ENCODE measurements around the gene LUC7L3. TPM values are rescaled to one million over a fixed set of nuclear protein-coding genes. Genes with fewer than 3 reads are reported as not detected.

Gene LUC7L3
- total and polyA plus RNA-seq, 4 experiments from 2014 or later, result 21.9 to 291 (median 167) TPM

GRCh38 chr17:50728112-50728429 lies 8.7 kb downstream of the LUC7L3 start:
- no peak overlapping the region for H3K4me3 ChIP-seq (ENCODE audit: low read length in 2 of 2)
- peak overlapping the region in 5 of 8 donors; percentile 14 to 67 (median 33) for H3K4me3 Mint-ChIP-seq
- no peak overlapping the region for H3K27ac ChIP-seq (ENCODE audit: low read depth, low read length)
- H3K9me3 ChIP-seq (ENCODE audit: control insufficient read depth in 1 of 2, low read length in 2 of 2), result no peaks in the 10 kb centered on the region
- no peaks in the 10 kb centered on the region for H3K9me3 Mint-ChIP-seq
- H3K4me1 ChIP-seq (ENCODE audit: insufficient read depth, low read length), result peaks cover 98% of the 10 kb centered on the region
- DNase-seq, result no peak
- no peak overlapping the region for H3K27ac Mint-ChIP-seq
- POLR2A ChIA-PET (ENCODE audit: partially characterized antibody), result interaction anchor here (0.7 kb wide), 1 partner anchor 9 kb away, joined by 3 read pairs; the partner anchor contains the start of gene LUC7L3
- H3K27me3 ChIP-seq (ENCODE audit: insufficient read depth, low read length), result no peaks in the 10 kb centered on the region
- intact Hi-C loops (cut with micrococcal nuclease), result no loop called here
- CTCF ChIA-PET (ENCODE audit: partially characterized antibody), result interaction anchor here (0.8 kb wide), 1 partner anchor 22 kb away, joined by 3 read pairs; no protein-coding TSS in a partner anchor
- H3K4me1 Mint-ChIP-seq, result peaks cover 40 to 80% (median 57%) of the 10 kb centered on the region in 4 donors
- no peaks in the 10 kb centered on the region for H3K27me3 Mint-ChIP-seq
- peaks cover 8 to 11% of the 10 kb centered on the region in 2 donors for H3K36me3 Mint-ChIP-seq
- H3K36me3 ChIP-seq (ENCODE audit: insufficient read depth, low read length), result no peaks in the 10 kb centered on the region

GRCh38 chr17:50728881-50729765 lies 9.7 kb downstream of the LUC7L3 start:
- Mint-ChIP-seq H3K27me3 (no peaks in the 10 kb centered on the region), H3K4me1 (peaks cover 39 to 69% (median 53%) of the 10 kb centered on the region in 4 donors), H3K36me3 (peaks cover 8 to 11% of the 10 kb centered on the region in 2 donors), H3K4me3 (peak overlapping the region in 4 of 8 donors; percentile 29 to 47 (median 42)), H3K27ac (peak overlapping the region in 2 of 7 donors; percentile 30 to 57), H3K9me3 (no peaks in the 10 kb centered on the region)
- no peak overlapping the region for H3K27ac ChIP-seq (ENCODE audit: low read depth, low read length)
- no peaks in the 10 kb centered on the region for H3K36me3 ChIP-seq (ENCODE audit: insufficient read depth, low read length)
- CTCF ChIA-PET (ENCODE audit: partially characterized antibody), result no interaction called here
- intact Hi-C loops (cut with micrococcal nuclease), result no loop called here
- H3K4me1 ChIP-seq (ENCODE audit: insufficient read depth, low read length), result peaks cover 92% of the 10 kb centered on the region
- no peak for DNase-seq
- H3K9me3 ChIP-seq (ENCODE audit: control insufficient read depth in 1 of 2, low read length in 2 of 2), result no peaks in the 10 kb centered on the region
- POLR2A ChIA-PET (ENCODE audit: partially characterized antibody), result interaction anchor here (0.5 kb wide), 1 partner anchor 466 kb away, joined by 4 read pairs; no protein-coding TSS in a partner anchor
- H3K27me3 ChIP-seq (ENCODE audit: insufficient read depth, low read length), result no peaks in the 10 kb centered on the region
- H3K4me3 ChIP-seq (ENCODE audit: low read length in 2 of 2), result no peak overlapping the region

GRCh38 chr17:50731575-50732460 lies 12.4 kb downstream of the LUC7L3 start:
- no peak overlapping the region for H3K27ac ChIP-seq (ENCODE audit: low read depth, low read length)
- H3K4me1 Mint-ChIP-seq, result peaks cover 42 to 71% (median 58%) of the 10 kb centered on the region in 4 donors
- POLR2A ChIA-PET (ENCODE audit: partially characterized antibody), result interaction anchor here (1.1 kb wide), 1 partner anchor 13 kb away, joined by 3 read pairs; the partner anchor contains the start of gene LUC7L3
- intact Hi-C loops (cut with micrococcal nuclease), result no loop called here
- no peaks in the 10 kb centered on the region for H3K9me3 ChIP-seq (ENCODE audit: control insufficient read depth in 1 of 2, low read length in 2 of 2)
- CTCF ChIA-PET (ENCODE audit: partially characterized antibody), result no interaction called here
- no peak overlapping the region for H3K4me3 ChIP-seq (ENCODE audit: low read length in 2 of 2)
- peak overlapping the region; percentile 19 to 89 (median 44) for H3K27ac Mint-ChIP-seq
- no peaks in the 10 kb centered on the region for H3K36me3 ChIP-seq (ENCODE audit: insufficient read depth, low read length)
- no peaks in the 10 kb centered on the region for H3K9me3 Mint-ChIP-seq
- peaks cover 8 to 22% of the 10 kb centered on the region in 2 donors for H3K36me3 Mint-ChIP-seq
- no peaks in the 10 kb centered on the region for H3K27me3 ChIP-seq (ENCODE audit: insufficient read depth, low read length)
- H3K4me1 ChIP-seq (ENCODE audit: insufficient read depth, low read length), result peaks cover 88% of the 10 kb centered on the region
- DNase-seq, result no peak
- no peaks in the 10 kb centered on the region for H3K27me3 Mint-ChIP-seq
- H3K4me3 Mint-ChIP-seq, result peak overlapping the region; percentile 6 to 59 (median 30)

DNA sequence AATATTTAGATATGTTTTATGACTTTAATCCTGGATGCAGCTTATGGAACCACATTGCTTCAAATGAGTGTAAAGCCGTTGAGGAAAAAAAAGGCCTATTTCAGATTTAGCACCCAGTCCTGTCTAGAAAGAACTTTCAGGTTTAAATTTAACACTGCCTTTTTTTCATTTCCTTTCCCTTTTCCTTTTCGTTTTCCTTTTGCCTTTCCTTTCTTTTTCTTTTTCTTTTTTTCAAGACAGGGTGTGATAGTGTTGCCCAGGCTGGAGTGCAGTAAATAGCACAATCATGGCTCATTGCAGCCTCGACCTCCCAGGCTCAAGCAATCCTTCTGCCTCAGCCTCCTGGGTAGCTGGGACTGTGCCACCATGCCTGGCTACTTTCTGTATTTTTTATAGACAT lies 15.9 kb downstream of the LUC7L3 start:
- ChIA-PET POLR2A (ENCODE audit: partially characterized antibody) (no interaction called here), CTCF (ENCODE audit: partially characterized antibody) (no interaction called here)
- Histone ChIP-seq H3K4me1 (ENCODE audit: insufficient read depth, low read length) (peaks cover 61% of the 10 kb centered on the region), H3K27ac (ENCODE audit: low read depth, low read length) (no peak overlapping the region), H3K36me3 (ENCODE audit: insufficient read depth, low read length) (peaks cover 26% of the 10 kb centered on the region), H3K27me3 (ENCODE audit: insufficient read depth, low read length) (no peaks in the 10 kb centered on the region), H3K4me3 (ENCODE audit: low read length in 2 of 2) (no peak overlapping the region), H3K9me3 (ENCODE audit: control insufficient read depth in 1 of 2, low read length in 2 of 2) (no peaks in the 10 kb centered on the region)
- peaks cover 28 to 45% of the 10 kb centered on the region in 2 donors for H3K36me3 Mint-ChIP-seq
- DNase-seq, result no peak
- H3K27ac Mint-ChIP-seq, result peak overlapping the region in 4 of 7 donors; percentile 50 to 84 (median 66)
- H3K4me3 Mint-ChIP-seq, result peak overlapping the region in 1 of 8 donors; percentile 61
- peaks cover 33 to 61% (median 41%) of the 10 kb centered on the region in 4 donors for H3K4me1 Mint-ChIP-seq
- intact Hi-C loops (cut with micrococcal nuclease), result no loop called here
- no peaks in the 10 kb centered on the region for H3K27me3 Mint-ChIP-seq
- H3K9me3 Mint-ChIP-seq, result no peaks in the 10 kb centered on the region

DNA sequence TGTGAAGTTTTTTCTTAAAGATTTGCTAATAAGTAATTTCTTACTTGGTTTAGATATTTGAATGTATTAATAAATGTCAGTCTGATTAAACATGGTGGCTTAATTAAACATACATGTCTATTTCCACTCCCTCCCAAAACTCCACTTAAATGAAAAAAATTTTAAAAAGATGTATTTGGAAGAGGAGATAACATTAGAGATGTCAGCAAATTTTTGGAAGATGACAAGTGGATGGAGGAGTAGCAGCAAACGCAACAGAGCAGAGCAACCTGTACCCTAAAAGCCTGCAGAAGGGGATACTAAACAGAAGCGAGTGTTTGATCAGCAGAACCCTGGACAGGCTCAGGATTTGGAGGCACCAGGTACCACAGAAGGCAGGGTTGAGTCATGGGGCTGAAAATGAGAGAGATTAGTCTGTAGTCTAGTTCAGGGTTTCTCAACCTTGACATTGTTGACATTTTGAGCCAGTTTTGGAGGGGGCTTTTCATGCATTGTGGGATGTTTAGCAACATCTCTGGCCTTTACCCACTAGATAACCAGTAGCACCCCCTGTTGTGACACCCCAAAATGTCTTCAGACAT lies 17.8 kb downstream of the LUC7L3 start:
- Mint-ChIP-seq H3K27ac (peak overlapping the region in 2 of 7 donors; percentile 38 to 41), H3K27me3 (no peaks in the 10 kb centered on the region), H3K4me3 (no peak overlapping the region), H3K36me3 (peaks cover 43 to 60% of the 10 kb centered on the region in 2 donors), H3K9me3 (no peaks in the 10 kb centered on the region), H3K4me1 (peaks cover 21 to 48% (median 26%) of the 10 kb centered on the region in 4 donors)
- DNase-seq, result no peak
- ChIA-PET POLR2A (ENCODE audit: partially characterized antibody) (no interaction called here), CTCF (ENCODE audit: partially characterized antibody) (no interaction called here)
- intact Hi-C loops (cut with micrococcal nuclease), result no loop called here
- Histone ChIP-seq H3K4me1 (ENCODE audit: insufficient read depth, low read length) (peaks cover 41% of the 10 kb centered on the region), H3K27me3 (ENCODE audit: insufficient read depth, low read length) (no peaks in the 10 kb centered on the region), H3K4me3 (ENCODE audit: low read length in 2 of 2) (no peak overlapping the region), H3K9me3 (ENCODE audit: control insufficient read depth in 1 of 2, low read length in 2 of 2) (no peaks in the 10 kb centered on the region), H3K36me3 (ENCODE audit: insufficient read depth, low read length) (peaks cover 44% of the 10 kb centered on the region), H3K27ac (ENCODE audit: low read depth, low read length) (no peak overlapping the region)

DNA sequence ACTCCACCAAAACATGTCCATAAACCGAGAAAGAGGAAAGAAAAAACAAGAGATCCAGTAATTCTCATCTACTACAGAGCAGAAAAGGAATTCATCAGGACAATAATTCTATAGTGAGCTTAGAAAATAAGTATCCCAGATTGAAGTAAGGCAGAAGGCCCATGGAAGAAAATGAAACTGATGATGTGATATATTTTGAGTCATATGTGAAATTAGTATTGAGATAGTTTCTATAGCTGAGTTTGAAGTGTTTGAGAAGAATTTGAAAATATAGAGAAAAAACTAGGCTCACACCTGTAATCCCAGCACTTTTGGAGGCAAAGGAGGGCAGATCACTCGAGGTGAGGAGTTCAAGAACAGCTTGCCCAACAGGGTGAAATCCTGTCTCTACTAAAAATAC lies 19.7 kb downstream of the LUC7L3 start:
- H3K4me3 Mint-ChIP-seq, result no peak overlapping the region
- peak overlapping the region in 5 of 7 donors; percentile 5 to 84 (median 38) for H3K27ac Mint-ChIP-seq
- Histone ChIP-seq H3K4me3 (ENCODE audit: low read length in 2 of 2) (no peak overlapping the region), H3K4me1 (ENCODE audit: insufficient read depth, low read length) (peaks cover 29% of the 10 kb centered on the region), H3K27me3 (ENCODE audit: insufficient read depth, low read length) (no peaks in the 10 kb centered on the region), H3K27ac (ENCODE audit: low read depth, low read length) (no peak overlapping the region), H3K9me3 (ENCODE audit: control insufficient read depth in 1 of 2, low read length in 2 of 2) (no peaks in the 10 kb centered on the region), H3K36me3 (ENCODE audit: insufficient read depth, low read length) (peaks cover 60% of the 10 kb centered on the region)
- DNase-seq, result no peak
- peaks cover 17 to 38% (median 20%) of the 10 kb centered on the region in 4 donors for H3K4me1 Mint-ChIP-seq
- peaks cover 54 to 75% of the 10 kb centered on the region in 2 donors for H3K36me3 Mint-ChIP-seq
- POLR2A ChIA-PET (ENCODE audit: partially characterized antibody), result no interaction called here
- no peaks in the 10 kb centered on the region for H3K27me3 Mint-ChIP-seq
- intact Hi-C loops (cut with micrococcal nuclease), result no loop called here
- no peaks in the 10 kb centered on the region for H3K9me3 Mint-ChIP-seq
- CTCF ChIA-PET (ENCODE audit: partially characterized antibody), result no interaction called here

Measured in CD4-positive, alpha-beta memory T cell (primary cell).